Prostate gland (tissue), 2 donors: ENCODE measurements around the gene ZMYM2. TPM values are rescaled to one million over a fixed set of nuclear protein-coding genes. Genes with fewer than 3 reads are reported as not detected.

Source experiments
- DNase-seq: peaks from one replicate; pipeline ENCODE4 v3.0.0-alpha.2; 2019; ENCODE audit warnings: low spot score
- H3K27ac ChIP-seq, 2 donors: fragments of 200-600 bp; sonication (generic); 2 replicates each; pipeline ENCODE4 v1.5.1; 2017 to 2019
- H3K27me3 ChIP-seq: fragments of 200-600 bp; sonication (generic); replicated peaks from 2 replicates; pipeline ENCODE4 v1.5.1; 2019; ENCODE audit not compliant: insufficient read depth
- H3K36me3 ChIP-seq, 2 donors: fragments of 200-600 bp; sonication (generic); 1 replicate in 1 of 2; 2 replicates in 1 of 2; pipeline versions ENCODE4 v1.5.1 to v1.8.1; 2017 to 2019
- H3K4me1 ChIP-seq: fragments of 200-600 bp; sonication (generic); replicated peaks from 2 replicates; pipeline ENCODE4 v1.5.1; 2019
- H3K4me3 ChIP-seq, 2 donors: fragments of 200-600 bp; sonication (generic); 2 replicates each; pipeline ENCODE4 v1.5.1; 2017 to 2019
- H3K9me3 ChIP-seq: fragments of 200-600 bp; sonication (generic); 2 replicates; pipeline ENCODE4 v1.5.1; 2017
- CTCF ChIP-seq, 4 experiments: fragments of 200-600 bp in 2 of 4; fragments of 450-650 bp in 2 of 4; sonication (generic) in 2 of 4; IDR thresholded peaks; 1 replicate in 3 of 4; 2 replicates in 1 of 4; pipeline ENCODE4 v1.5.1; 2016 to 2019; ENCODE audit warnings: antibody characterized with exemption in 4 of 4, mild to moderate bottlenecking in 2 of 4, moderate library complexity in 2 of 4
- POLR2A ChIP-seq: fragments of 450-650 bp; IDR thresholded peaks from one replicate; pipeline ENCODE4 v1.6.1; 2016; ENCODE audit warnings: antibody characterized with exemption, mild to moderate bottlenecking
- POLR2AphosphoS5 ChIP-seq: sonication (generic); formaldehyde crosslinking; IDR thresholded peaks from one replicate; pipeline ENCODE4 v1.6.1; 2017; ENCODE audit warnings: antibody characterized with exemption
- WGBS: methylation state at CpG from one replicate; pipeline ENCODE4 v1.1.5; 2018; 5-methylcytosine and 5-hydroxymethylcytosine counted together
- intact Hi-C: fragments of 100-400 bp; cut with DNase I; formaldehyde crosslinking; loops from one replicate; pipeline ENCODE4 v1.14.2; 2022
- total RNA-seq, 2 donors: library from RNA; depleted of rRNA; stranded (reverse); fragments of >200 nt; gene quantifications; one replicate each; pipeline ENCODE4 v1.1.0, GENCODE V29; 2016

Gene ZMYM2
- total RNA-seq, 2 donors from 2014 or later = 70.7 to 95.6 TPM

DNA sequence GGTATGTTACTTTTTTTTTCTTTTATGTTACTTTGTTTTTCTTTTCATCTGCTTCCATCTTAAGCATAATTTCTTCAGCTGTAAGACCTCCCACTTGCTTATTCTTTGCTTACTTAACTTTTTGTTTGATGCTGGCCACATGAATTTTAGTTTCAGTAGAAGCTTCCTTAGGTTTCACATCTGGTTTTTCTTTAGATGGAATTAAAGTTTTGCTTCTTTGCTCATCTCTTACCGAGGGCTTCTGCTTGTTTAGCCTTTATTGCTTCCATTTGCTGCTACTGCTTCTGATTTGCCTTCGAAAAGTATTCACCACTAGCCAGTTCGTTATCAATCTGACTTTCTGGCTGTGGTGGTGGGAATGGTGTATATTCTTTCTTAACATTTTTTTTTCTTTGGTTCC lies 111.4 kb downstream of the ZMYM2 start:
- H3K36me3 ChIP-seq = peaks cover 0 to 7% of the 10 kb centered on the region in 2 donors
- H3K4me3 ChIP-seq = no peak overlapping the region
- no peak overlapping the region for H3K27ac ChIP-seq
- intact Hi-C loops = no loop called here
- no peaks in the 10 kb centered on the region for H3K4me1 ChIP-seq
- no peaks in the 10 kb centered on the region for H3K9me3 ChIP-seq
- WGBS = 87% methylated on average over 3 of the region's 3 CpGs
- H3K27me3 ChIP-seq = no peaks in the 10 kb centered on the region
- DNase-seq = no peak
- TF ChIP-seq CTCF (IDR thresholded peaks at IDR 0.05) = no peak
- TF ChIP-seq POLR2A = no peak
- TF ChIP-seq POLR2AphosphoS5 = no peak

GRCh38 chr13:20073775-20074174 lies 115.2 kb downstream of the ZMYM2 start:
- 85% methylated on average over 2 of the region's 2 CpGs for WGBS
- no peak overlapping the region for H3K4me3 ChIP-seq
- no peak for DNase-seq
- intact Hi-C loops = no loop called here
- TF ChIP-seq CTCF (IDR thresholded peaks at IDR 0.05) = no peak
- TF ChIP-seq POLR2A = no peak
- TF ChIP-seq POLR2AphosphoS5 = no peak
- no peaks in the 10 kb centered on the region for H3K4me1 ChIP-seq
- no peak overlapping the region for H3K27ac ChIP-seq
- no peaks in the 10 kb centered on the region for H3K36me3 ChIP-seq
- H3K27me3 ChIP-seq = no peaks in the 10 kb centered on the region
- H3K9me3 ChIP-seq = no peaks in the 10 kb centered on the region

- Histone ChIP-seq H3K27ac (no peak overlapping the region), H3K4me1 (no peaks in the 10 kb centered on the region), H3K36me3 (no peaks in the 10 kb centered on the region), H3K27me3 (no peaks in the 10 kb centered on the region), H3K4me3 (no peak overlapping the region), H3K9me3 (no peaks in the 10 kb centered on the region)
- intact Hi-C loops = no loop called here
- no peak for TF ChIP-seq POLR2A
- TF ChIP-seq POLR2AphosphoS5 = no peak
- TF ChIP-seq CTCF (IDR thresholded peaks at IDR 0.05) = no peak
- no peak for DNase-seq
- 45% methylated on average over 1 of the region's 1 CpG for WGBS
Measured at GRCh38 chr13:20074966-20075365, 116.4 kb downstream of the ZMYM2 start.

DNA sequence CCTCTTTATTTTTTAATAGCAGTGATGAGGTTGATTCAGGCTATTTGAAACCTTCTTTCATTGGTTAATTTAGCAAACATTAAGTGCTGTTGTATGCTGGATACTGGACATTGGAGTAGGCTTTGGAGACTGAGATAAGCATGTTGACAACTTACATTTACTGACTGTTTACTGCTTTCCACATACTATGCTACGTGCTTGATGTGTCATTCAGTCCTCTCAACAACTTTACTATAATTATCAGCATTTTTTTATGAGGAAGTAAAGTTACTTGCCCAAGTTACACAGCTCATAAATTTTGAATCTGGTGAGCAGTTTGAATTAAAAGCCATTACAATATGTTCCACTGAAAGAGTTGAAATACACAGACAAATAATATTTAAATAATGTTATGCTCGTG lies 118.6 kb downstream of the ZMYM2 start:
- no peak overlapping the region for H3K4me3 ChIP-seq
- no peaks in the 10 kb centered on the region for H3K9me3 ChIP-seq
- no peak for DNase-seq
- H3K4me1 ChIP-seq = no peaks in the 10 kb centered on the region
- TF ChIP-seq POLR2A (no peak), CTCF (IDR thresholded peaks at IDR 0.05) (no peak), POLR2AphosphoS5 (no peak)
- no peaks in the 10 kb centered on the region for H3K27me3 ChIP-seq
- intact Hi-C loops = no loop called here
- WGBS = 63% methylated on average over 2 of the region's 2 CpGs
- H3K36me3 ChIP-seq = no peaks in the 10 kb centered on the region
- H3K27ac ChIP-seq = no peak overlapping the region

DNA sequence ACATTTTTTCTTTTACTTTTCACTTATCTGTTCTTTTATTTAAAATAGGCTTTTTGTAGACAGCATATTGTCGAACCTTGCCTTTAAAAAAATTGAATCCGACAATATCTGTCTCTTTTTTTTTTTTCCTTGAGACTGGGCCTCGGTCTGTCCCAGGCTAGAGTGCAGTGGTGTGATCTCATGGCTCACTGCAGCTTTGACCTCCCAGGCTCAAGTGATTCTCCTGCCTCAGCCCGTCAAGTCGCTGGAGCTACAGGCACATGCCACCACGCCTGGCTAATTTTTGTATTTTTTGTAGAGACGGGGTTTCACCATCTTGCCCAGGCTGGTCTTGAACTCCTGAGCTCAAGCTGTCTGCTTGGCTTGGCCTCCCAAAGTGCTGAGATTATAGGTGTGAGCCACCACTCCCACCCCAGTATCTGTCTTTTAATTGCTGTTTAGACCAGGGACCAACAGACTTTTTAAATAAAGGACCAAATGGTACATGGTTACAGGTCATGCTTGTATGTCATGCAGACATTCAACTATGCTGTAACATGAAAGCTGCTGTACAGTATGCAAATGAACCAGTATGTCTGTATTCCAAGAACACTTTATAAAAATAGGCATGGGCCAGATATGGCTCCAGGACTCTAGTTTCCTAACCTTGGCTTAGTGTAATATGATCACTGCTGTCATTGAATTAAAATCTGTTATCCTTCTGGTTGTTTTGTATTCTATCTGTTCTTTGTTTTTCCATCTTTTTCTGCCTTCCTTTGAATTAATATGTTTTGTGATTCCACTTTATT lies 122.0 kb downstream of the ZMYM2 start:
- Histone ChIP-seq H3K4me3 (no peak overlapping the region), H3K4me1 (no peaks in the 10 kb centered on the region), H3K36me3 (peaks cover 0 to 7% of the 10 kb centered on the region in 2 donors), H3K27me3 (no peaks in the 10 kb centered on the region), H3K27ac (no peak overlapping the region), H3K9me3 (no peaks in the 10 kb centered on the region)
- no peak for TF ChIP-seq CTCF (IDR thresholded peaks at IDR 0.05)
- DNase-seq = no peak
- intact Hi-C loops = no loop called here
- WGBS = 95% methylated on average over 7 of the region's 7 CpGs
